ENCODE measurements around the gene C17orf107. TPM values are rescaled to one million over a fixed set of nuclear protein-coding genes. Genes with fewer than 3 reads are reported as not detected.

Gene C17orf107
- total and polyA plus RNA-seq, 9 of the 15 experiments (the other 6 are each of a cell fraction or from before 2014, with no cell fraction given), result 0.05 to 0.29 (median 0.07) TPM; not detected in 4

- TF ChIP-seq HMGXB4 (CRISPR knock-in tag; IDR thresholded peaks at IDR 0.05), result no peak
- TF ChIP-seq NR2C2 (CRISPR knock-in tag; IDR thresholded peaks at IDR 0.05), result 0 out of 2 replicates have a peak, but pooled peaks have one; percentile 62
- TF ChIP-seq NR2C2 (tag; IDR thresholded peaks at IDR 0.05), result peak; percentile 88
- no peak for TF ChIP-seq IRF2 (CRISPR knock-in tag; IDR thresholded peaks at IDR 0.05)
- peak; percentile 57 for TF ChIP-seq USF1 (CRISPR knock-in tag; IDR thresholded peaks at IDR 0.05)
- peak; percentile 42 to 71; a peak in 3 of 4 replicates for TF ChIP-seq NONO (IDR thresholded peaks at IDR 0.05; ENCODE audit: low read depth in 2 of 2, low read length in 1 of 2)
- TF ChIP-seq TBP (optimal IDR thresholded peaks at IDR 0.05; ENCODE audit: low read depth, low read length), result peak; percentile 12
- peak; percentile 90 to 95 for TF ChIP-seq E2F6 (IDR thresholded peaks at IDR 0.05; ENCODE audit: borderline replicate concordance in 1 of 2, extremely low read depth in 1 of 2, insufficient read depth in 1 of 2, insufficient read length in 1 of 2, low read depth in 1 of 2, low read length in 1 of 2, poor library complexity in 1 of 2, severe bottlenecking in 1 of 2)
- TF ChIP-seq, protein P1, sequence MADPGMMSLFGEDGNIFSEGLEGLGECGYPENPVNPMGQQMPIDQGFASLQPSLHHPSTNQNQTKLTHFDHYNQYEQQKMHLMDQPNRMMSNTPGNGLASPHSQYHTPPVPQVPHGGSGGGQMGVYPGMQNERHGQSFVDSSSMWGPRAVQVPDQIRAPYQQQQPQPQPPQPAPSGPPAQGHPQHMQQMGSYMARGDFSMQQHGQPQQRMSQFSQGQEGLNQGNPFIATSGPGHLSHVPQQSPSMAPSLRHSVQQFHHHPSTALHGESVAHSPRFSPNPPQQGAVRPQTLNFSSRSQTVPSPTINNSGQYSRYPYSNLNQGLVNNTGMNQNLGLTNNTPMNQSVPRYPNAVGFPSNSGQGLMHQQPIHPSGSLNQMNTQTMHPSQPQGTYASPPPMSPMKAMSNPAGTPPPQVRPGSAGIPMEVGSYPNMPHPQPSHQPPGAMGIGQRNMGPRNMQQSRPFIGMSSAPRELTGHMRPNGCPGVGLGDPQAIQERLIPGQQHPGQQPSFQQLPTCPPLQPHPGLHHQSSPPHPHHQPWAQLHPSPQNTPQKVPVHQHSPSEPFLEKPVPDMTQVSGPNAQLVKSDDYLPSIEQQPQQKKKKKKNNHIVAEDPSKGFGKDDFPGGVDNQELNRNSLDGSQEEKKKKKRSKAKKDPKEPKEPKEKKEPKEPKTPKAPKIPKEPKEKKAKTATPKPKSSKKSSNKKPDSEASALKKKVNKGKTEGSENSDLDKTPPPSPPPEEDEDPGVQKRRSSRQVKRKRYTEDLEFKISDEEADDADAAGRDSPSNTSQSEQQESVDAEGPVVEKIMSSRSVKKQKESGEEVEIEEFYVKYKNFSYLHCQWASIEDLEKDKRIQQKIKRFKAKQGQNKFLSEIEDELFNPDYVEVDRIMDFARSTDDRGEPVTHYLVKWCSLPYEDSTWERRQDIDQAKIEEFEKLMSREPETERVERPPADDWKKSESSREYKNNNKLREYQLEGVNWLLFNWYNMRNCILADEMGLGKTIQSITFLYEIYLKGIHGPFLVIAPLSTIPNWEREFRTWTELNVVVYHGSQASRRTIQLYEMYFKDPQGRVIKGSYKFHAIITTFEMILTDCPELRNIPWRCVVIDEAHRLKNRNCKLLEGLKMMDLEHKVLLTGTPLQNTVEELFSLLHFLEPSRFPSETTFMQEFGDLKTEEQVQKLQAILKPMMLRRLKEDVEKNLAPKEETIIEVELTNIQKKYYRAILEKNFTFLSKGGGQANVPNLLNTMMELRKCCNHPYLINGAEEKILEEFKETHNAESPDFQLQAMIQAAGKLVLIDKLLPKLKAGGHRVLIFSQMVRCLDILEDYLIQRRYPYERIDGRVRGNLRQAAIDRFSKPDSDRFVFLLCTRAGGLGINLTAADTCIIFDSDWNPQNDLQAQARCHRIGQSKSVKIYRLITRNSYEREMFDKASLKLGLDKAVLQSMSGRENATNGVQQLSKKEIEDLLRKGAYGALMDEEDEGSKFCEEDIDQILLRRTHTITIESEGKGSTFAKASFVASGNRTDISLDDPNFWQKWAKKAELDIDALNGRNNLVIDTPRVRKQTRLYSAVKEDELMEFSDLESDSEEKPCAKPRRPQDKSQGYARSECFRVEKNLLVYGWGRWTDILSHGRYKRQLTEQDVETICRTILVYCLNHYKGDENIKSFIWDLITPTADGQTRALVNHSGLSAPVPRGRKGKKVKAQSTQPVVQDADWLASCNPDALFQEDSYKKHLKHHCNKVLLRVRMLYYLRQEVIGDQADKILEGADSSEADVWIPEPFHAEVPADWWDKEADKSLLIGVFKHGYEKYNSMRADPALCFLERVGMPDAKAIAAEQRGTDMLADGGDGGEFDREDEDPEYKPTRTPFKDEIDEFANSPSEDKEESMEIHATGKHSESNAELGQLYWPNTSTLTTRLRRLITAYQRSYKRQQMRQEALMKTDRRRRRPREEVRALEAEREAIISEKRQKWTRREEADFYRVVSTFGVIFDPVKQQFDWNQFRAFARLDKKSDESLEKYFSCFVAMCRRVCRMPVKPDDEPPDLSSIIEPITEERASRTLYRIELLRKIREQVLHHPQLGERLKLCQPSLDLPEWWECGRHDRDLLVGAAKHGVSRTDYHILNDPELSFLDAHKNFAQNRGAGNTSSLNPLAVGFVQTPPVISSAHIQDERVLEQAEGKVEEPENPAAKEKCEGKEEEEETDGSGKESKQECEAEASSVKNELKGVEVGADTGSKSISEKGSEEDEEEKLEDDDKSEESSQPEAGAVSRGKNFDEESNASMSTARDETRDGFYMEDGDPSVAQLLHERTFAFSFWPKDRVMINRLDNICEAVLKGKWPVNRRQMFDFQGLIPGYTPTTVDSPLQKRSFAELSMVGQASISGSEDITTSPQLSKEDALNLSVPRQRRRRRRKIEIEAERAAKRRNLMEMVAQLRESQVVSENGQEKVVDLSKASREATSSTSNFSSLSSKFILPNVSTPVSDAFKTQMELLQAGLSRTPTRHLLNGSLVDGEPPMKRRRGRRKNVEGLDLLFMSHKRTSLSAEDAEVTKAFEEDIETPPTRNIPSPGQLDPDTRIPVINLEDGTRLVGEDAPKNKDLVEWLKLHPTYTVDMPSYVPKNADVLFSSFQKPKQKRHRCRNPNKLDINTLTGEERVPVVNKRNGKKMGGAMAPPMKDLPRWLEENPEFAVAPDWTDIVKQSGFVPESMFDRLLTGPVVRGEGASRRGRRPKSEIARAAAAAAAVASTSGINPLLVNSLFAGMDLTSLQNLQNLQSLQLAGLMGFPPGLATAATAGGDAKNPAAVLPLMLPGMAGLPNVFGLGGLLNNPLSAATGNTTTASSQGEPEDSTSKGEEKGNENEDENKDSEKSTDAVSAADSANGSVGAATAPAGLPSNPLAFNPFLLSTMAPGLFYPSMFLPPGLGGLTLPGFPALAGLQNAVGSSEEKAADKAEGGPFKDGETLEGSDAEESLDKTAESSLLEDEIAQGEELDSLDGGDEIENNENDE (IDR thresholded peaks at IDR 0.05; ENCODE audit: low read depth, low read length), result no peak
These were observed 50.2 kb downstream of the C17orf107 start (continued) for GRCh38 chr17:4949321-4950074.
